ENCODE results near the gene DHRS3.
"Not testable (repeated sequence)": the region's sequence is repeated elsewhere in the genome, so short reads cannot be mapped to it uniquely, and the experiment has no call there.

The DHRS3 gene, protein sequence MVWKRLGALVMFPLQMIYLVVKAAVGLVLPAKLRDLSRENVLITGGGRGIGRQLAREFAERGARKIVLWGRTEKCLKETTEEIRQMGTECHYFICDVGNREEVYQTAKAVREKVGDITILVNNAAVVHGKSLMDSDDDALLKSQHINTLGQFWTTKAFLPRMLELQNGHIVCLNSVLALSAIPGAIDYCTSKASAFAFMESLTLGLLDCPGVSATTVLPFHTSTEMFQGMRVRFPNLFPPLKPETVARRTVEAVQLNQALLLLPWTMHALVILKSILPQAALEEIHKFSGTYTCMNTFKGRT

DNA sequence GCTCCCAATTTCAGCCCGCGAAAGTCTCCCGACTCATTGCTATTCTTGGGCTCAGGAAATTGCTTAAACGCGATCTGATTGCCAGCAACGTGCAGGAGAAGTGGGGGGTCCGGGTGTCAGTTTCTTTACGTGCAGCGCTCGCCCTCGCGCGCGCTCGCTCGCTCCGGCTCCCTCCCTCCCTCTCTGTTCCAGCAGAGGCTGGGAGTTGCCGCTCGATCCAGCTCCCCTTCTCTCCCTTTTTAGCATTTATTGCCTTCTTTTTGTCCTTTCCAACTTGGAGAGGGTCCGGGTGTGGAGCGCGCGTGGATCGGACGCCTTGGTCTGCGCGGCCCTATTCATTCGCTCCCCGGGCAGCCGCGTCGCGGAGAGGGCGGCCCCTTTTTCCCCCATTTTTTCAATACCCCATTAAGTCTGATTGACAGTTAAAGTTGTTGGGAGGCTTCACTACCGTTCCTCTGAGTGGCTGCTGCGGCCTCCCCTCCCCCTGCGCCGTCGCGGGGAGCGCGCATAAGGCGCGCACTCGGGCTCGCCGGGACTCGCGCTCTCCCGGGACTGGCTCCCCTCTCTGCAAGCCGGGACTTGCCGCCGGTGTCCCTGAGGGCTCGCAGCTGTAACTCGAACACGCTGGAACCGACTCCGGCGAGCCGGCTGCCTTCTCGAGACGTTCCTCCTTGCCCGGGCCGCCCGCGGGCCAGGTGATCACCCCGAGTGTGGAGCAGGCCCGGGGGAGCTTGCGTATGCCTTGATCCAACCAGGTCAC lies at the start of gene DHRS3:
Gene DHRS3, minus strand, starts transcription at position 310 of the 760 bp plus-strand sequence. CDS start 862 bp downstream, outside the sequence.
- DNase-seq = peak; percentile 45 to 46

DNA sequence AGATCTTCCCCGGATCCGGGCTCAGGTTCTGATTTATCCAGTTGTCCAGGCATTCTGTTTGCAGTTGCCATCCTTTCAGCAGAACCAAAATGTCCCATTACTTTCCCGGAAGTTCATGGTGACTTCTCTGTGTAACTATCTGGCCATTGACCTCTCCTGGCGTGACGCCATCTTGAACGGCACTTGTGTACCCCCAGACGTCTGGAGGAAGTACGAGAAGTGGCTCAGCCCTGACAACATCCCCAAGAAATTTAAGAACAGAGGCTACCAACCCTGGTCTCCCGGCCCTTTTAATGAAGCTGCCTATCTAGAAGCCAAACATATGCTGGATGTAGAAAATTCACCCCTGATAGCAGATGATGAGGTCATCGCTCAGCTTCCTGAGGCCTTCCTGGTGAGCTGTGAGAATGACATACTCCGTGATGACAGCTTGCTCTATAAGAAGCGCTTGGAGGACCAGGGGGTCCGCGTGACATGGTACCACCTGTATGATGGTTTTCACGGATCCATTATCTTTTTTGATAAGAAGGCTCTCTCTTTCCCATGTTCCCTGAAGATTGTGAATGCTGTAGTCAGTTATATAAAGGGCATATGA lies 48.2 kb upstream of the DHRS3 start:
- DNase-seq = no peak

DNA sequence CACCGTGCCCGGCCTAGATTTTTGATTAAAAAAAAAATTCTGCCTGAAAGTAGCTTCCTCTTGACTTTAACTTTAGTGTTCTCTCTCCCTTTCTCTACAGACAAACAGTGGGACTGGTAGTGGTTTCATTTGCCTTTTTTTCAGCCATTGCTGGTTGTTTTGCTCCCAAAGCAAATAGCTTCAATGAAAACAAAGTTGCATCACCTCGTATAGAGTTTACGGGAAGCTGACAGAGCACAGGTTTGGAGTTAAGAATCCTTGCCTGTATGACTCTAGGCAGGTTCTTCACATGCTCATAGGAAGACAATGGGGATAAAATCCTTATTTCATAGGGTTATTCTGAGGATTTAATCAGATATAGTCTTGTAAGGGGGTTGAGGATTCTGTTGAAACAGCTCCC lies 47.5 kb upstream of the DHRS3 start:
- no peak for DNase-seq

DNA sequence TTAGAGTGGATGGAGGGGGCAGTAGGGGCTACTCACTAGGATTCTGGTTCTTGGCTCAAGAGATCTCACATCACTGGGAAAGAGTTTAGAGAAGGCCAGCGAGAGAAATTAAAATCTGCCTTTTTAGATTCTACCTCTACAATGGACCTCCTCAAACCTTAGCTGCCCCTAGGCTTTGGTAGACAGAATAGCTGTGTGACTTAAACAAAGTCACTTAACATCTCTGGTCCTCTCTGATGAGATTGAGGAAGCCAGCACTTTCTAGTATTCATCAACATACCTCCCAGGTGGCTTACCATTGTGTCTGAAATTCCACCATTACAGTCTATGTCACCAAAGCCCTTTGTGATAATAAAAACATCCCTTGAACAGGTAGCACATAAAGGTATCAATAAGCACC lies 44.5 kb upstream of the DHRS3 start:
- no peak for DNase-seq

DNA sequence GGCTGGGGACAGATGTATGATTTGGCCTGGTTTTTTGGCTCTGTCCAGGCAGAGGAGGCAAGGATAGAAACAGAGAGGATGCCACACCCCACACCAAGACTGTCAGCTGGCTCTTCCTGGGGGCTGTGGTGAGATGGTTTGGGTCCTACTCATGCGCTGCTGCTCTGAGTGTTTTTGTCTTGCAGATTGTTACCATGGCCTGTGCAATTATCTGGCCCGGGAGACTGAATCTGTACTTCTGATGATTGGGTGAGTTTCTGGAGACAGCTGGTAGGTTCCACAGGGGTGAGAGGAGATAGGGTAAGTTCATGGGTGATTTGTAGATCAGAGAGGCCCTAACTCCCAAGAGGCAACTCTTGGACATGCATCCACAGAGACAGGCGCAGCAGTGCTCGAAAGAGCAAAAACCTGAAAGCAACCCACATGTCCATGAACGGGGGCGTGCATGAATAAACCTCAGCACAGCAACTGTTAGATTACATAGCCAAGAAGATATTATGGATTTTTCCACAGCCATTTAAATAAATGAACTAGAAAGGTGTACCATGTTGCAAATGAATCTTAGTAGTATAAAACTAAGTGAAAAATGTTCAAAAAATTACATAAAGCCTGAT lies 43.7 kb upstream of the DHRS3 start:
- no peak for DNase-seq

DNA sequence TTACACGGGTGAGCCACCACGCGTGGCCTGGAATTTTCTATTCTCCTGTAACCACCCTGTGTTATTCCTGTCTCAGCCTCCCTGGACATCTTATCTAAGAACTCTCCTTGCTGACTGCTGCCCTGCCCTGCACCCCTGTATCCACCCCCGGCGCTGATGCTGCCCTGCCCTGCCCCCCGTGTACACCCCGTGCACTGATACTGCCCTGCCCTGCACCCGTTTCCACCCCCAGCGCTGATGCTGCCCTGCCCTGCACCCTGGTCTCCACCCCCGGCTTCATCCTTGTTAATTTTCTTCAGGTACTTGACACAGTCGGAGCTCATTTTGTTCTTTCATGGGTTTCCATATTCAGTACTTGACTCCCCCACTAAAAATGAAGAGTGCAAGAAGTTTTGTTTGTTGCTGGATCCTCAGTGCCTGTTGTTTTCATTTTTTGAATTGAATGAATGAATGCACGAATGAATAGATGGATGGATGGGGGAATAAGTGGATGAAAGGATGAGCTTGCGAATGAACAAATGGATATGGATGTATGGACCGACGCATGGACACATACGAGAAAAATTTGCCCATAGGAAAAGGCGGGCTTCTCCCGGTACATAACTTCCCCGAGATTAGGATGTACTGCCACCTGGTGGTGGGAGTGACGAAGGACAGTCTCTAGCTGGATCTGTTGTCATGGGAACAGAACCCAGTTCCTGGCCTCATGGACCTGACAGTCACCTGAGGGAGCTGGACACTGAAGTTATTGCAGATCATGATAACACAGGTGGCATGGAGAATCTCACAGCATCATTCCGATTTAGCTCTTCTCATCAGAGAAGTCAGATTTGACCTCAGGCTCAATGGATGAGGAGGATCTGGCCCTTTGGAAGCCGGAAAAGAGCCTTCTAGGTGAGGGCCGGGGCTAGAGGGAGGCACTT lies 40.8 kb upstream of the DHRS3 start:
- DNase-seq = peak; percentile 64

DNA sequence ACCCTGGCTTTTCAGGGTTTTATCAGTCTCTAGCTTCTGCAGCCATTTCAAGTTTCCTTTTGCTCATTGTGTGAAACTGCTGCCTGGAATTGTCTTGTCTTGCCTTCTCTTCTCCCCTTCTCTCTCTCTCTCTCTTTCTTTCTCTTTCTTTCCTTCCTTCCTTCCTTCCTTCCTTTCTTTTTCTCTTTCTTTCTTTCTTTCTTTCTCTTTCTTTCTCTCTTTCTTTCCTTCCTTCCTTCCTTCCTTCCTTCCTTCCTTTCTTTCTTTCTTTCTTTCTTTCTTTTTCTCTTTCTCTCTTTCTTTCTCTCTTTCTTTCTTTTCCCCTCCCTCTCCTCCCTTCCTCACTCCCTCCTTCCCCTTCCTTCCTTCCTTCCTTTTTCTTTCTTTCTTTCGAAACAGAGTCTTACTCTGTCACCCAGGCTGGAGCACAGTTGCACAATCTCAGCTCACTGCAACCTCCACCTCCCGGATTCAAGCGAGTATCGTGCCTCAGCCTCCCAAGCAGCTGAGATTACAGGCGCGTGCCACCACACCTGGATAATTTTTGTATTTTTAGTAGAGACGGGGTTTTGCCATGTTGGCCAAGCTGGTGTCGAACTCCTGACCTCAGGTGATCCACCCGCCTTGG lies 40.0 kb upstream of the DHRS3 start:
- not testable (repeated sequence) for DNase-seq

DNA sequence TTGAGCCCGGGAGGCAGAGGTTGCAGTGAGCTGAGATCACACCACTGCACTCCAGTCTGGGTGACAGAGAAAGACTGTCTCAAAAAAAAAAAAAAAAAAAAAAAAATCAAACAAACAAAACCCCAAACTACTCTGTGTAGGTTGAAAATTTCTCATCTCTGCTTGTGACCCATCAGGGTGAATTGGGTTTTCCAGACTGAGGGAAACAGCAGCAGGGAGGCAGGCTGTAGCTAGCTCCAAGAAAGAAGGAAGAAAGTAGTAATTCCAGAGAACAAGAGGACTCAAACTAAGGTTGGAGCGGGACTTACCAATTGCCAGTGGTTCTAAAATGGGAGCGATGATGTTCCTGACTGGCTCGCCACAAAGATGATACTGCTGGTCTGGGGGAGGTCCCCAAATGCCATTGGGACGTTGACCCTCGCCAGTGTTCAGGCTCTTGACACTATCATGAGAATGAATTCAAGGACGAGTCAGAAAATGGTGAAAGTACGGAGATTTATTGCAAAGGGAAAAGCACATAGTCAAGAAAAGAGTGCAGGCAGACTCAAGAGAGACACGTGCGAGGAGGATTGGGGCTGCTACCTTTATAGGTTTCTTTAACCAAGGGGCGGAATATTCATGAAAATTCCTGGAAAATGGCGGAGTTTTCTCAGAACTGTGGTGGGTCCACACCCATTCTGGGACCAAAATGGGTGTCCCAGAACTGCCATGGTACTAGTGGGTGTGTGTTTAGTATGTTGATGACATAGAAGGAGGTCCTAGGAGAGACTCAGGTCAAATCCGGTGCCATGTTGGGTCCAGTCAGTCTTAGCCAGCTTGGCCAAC lies 39.3 kb upstream of the DHRS3 start:
- DNase-seq = no peak

DNA sequence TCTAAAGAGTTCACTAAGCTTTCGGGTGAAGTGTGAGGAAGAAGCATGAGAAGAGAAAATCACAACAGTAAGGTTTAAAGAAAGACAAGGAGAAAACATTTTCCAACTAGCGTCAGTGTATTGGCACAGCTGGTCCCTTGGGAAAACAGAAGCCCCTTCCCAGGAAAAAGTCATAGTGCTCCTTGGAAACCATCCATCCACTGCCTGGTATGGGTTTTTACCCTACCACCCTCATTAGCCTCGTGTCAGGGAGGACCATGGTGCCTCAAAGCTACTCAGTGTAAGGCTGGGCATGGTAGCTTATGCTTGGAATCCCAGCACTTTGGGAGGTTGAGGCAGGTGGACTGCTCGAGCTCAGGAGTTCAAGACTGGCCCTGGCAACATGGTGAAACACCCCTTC lies 38.6 kb upstream of the DHRS3 start:
- no peak for DNase-seq

DNA sequence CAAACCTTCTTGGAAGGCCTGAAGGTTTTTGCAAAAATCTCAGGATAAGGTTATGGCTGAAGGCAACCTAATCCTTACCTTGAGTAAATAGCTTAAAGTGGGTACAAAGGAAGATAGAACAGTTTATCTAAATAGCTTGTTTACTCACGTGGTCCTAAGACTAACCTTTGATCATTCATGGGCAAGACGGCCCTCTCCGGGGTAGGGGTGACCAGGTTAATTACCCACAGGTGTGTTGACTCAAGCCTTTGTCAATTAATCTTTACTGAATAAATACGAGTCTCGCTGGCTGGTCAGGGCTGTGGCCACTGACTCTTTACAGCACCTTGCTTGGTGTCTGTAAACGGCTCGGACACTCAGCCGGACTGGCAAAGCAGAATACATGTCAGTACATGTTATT lies 36.6 kb upstream of the DHRS3 start:
- no peak for DNase-seq

DNA sequence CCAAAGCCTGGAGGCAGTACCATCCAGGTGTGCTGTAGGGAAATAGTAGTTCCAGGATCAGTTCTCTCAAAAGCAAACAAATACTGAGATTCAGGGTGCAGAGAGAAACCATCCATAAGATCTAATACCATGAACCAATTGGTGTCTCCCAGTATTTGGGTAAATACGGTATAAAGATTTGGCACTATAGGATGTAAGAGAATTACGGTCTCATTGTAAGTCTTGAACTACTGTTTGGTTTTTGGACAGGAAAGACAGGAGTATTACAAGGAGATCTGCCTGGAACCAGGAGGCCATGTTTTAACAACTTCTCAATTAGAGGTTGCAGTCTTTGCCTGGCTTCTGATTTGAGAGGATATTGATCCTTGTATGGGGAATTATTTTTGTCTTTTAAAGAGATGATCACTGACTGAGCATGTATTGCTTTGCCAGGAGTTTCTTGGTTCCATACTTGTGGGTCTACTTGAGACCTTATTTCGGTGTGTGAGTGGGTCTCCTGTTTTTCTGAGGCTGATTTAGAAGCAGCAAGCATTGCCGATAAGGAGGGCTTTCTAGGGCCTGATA lies 36.1 kb upstream of the DHRS3 start:
- no peak for DNase-seq

DNA sequence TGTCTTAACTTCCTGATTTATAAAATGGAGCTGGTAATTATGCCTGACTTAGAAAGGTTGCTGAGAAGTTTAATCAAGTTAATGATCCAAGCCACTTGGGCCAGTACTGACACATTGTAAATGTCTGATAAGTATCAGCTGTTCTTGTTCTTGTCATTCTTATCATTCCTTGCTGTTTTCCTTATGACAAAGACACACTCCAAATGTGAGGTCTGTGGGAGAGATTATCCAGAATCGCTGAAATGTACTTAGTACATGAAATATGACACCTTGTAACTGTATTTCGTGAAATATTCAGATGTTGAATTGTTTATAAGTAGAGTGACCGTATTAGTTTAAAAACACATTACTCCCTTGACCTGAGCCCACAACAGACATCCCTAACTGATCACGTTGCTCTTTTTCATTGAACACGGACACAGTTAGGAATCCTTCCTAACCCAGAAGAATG lies 32.0 kb upstream of the DHRS3 start:
- no peak for DNase-seq

DNA sequence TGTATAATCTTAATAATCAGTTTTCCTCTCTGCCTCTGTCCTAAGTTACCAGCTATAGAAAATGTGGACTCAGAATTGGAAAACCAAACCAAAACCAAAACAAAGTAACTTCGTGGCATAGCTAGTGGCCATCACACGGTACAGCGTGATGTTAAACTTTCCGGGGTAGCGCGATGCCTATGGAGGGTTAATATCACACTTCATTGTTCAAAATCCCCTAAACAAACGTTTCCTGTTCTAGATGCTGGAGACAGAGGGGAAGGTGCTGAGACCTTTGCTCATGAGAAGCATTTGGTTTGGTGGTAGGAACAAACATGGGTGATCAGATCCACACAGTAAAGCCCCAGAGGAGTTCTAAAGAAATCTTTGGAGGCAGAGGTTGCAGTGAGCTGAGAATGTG lies 30.7 kb upstream of the DHRS3 start:
- no peak for DNase-seq

DNA sequence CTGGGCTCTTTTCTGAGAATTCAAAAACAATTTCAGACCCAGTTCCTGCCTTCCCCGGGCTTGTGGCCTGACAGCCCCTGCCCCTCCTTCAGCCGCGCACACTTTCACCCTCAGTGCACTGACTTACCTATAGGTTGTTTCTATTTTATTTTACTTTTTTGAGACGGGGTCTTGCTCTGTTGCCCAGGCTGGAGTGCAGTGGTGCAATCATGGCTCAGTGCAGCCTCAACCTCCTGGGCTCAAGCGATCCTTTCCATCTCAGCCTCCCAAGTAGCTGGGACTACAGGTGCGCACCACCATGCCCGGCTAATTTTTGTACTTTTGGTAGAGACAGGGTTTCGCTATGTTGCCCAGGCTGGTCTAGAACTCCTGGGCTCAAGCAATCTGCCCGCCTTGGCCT lies 27.4 kb upstream of the DHRS3 start:
- DNase-seq = not testable (repeated sequence)

DNA sequence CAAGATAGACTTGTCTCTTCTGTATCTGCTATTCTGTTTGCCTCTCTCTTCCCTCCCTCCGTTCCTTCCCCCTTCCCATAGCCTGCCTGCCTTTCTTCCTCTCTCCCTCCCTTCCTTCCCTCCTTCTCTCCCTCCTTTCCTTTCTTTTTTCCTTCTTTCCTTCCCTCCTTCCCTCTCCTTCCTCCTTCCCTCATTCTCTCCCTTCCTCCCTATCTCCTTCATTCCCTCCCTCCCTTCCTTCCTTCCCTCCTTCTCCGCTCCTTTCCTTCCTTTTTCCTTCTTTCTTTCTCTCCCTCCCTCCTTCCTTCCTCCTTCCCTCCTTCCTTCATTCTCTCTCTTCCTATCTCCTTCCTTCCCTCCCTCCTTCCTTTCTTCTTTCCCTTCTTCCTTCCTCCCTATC lies 26.8 kb upstream of the DHRS3 start:
- no peak for DNase-seq

DNA sequence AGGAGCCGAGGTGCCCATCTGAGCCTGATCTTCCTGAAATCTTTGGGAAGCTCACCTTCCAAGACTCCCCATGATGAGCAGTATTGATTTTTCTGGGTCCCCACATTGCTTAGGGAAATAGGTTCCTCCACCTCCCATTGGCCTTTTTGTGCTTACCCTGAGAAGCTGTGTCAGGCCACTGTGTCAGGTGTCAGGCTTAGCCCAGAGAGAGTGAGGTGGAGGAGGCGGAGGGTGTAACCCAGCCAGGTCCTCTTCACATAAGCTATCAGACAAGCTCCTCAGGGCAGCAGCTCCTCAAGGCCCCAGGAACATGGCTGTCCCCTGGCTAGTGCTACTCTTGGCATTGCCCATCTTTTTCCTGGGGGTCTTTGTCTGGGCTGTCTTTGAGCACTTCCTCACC lies 26.2 kb upstream of the DHRS3 start:
- DNase-seq = no peak

DNA sequence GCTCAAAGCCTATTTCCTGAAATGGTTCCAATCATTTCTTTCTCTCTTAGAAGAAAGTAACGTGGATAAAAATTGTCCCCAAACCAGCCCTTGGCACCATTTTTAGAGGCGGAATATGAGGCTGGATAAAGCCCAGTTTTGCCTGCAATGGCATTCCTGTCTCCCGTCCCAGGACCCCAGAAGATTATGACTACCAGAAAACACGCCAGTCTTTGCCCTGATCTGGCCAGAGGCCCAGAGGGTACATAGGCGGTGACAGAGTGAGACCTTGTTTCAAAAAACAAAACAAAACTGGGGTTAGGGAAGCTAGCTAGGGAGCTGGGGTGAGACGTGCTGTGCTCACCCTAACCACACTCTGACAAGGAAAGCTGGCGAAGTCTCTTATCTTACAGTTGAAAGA lies 25.8 kb upstream of the DHRS3 start, which contains the start of gene AADACL4:
Gene AADACL4, plus strand, starts transcription at position 301 of the 400 bp plus-strand sequence. CDS start 462 bp downstream, outside the sequence.
- DNase-seq = no peak

DNA sequence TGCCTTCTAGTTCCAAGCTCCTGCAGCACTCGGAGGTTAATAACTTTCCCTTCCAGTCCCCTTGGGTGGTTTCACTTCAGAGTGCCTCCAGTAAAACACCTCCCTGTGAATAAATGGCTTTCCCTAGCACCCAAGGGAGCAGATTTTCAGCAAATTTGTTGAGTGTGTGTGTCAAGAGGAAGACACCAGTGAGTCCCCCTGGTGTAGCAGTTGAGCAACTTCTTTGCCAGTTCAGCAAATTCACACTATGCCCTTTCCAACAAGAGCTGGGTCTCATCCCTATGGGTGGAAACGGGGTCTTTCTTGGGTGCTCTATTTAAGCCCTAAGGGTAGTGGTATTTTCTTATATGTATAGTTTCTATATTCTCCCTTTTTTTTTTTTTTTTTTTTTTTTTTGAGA lies 25.1 kb upstream of the DHRS3 start:
- no peak for DNase-seq

DNA sequence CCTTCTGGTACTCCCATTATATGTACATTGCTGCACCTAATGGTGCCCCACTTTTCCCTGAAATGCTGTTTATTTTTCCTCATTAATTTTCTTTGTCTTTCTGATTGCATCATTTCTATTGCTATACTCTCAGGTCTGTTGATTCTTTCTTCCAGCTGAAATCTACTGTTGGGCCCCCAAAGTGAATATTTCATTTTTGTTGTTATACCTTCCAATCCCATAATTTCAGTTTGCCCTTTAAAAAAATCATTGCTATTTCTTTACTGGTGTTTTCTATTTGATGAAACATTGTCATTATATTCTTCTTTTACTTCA lies 22.9 kb upstream of the DHRS3 start:
- DNase-seq = no peak

DNA sequence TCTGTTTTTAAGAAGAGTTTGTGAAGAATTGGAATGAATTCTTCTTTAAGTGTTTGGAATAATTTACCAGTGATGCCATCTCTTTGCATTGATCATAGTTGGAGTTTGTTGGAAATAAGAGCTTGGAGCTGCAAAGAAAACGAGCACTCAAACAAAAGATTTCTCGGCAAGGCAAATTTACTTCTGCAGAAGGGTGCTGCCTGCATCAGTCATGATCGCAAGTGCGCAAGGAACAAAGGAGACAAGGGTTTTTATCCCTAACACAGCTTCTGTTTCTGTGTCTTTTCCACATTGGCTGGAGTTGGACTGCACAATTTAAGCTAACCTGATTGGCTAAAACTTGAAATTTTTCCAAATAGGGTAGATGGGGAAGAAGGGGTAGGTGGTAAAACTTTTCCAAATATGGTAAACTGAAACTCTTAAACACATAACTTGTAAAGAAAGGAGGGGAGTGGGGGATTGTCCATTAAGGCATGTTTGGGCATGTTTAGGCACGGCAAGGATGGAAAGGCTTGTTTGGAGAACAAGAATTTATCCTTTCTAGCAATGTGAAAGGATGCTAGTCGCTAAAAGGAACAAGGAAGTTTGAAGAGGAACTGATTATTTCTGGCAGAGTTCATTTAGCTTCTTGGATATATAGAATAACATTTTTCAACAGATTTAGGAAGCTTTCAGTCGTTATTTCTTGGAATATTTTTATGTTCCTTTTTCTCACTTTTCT lies 22.4 kb upstream of the DHRS3 start:
- DNase-seq = no peak

Data from activated CD4-positive, alpha-beta T cell treated with anti-CD3 and anti-CD28 coated beads, Interleukin-2, amount 50 U/mL, for 4 hours (primary cell).